GM23248 (cell line): ENCODE data around the gene LGALS3. TPM values are rescaled to one million over a fixed set of nuclear protein-coding genes. Genes with fewer than 3 reads are reported as not detected.

ENCODE experiments used
- DNase-seq: peaks from one replicate; pipeline ENCODE4 v3.0.0-alpha.2; 2015
- H2AFZ ChIP-seq: fragments of 200-600 bp; sonication (generic); 2 replicates; pipeline ENCODE4 v1.6.1; 2016; ENCODE audit warnings: antibody characterized with exemption
- H3F3A ChIP-seq: fragments of 200-600 bp; sonication (generic); 2 replicates; pipeline ENCODE4 v1.6.1; 2016; ENCODE audit warnings: mild to moderate bottlenecking, antibody characterized with exemption, mixed run types; ENCODE audit not compliant: insufficient read depth
- H3K27ac ChIP-seq: fragments of 200-600 bp; sonication (generic); 2 replicates; pipeline ENCODE4 v1.5.1; 2016; ENCODE audit warnings: mild to moderate bottlenecking
- H3K27me3 ChIP-seq: fragments of 200-600 bp; sonication (generic); replicated peaks from 2 replicates; pipeline ENCODE4 v1.6.1; 2016; ENCODE audit warnings: mild to moderate bottlenecking; ENCODE audit not compliant: insufficient read depth
- H3K36me3 ChIP-seq: fragments of 200-600 bp; sonication (generic); 2 replicates; pipeline ENCODE4 v1.6.1; 2016; ENCODE audit warnings: low read depth, mild to moderate bottlenecking
- H3K4me1 ChIP-seq: fragments of 200-600 bp; sonication (generic); 2 replicates; pipeline ENCODE4 v1.6.1; 2016; ENCODE audit warnings: mild to moderate bottlenecking; ENCODE audit not compliant: insufficient read depth
- H3K4me2 ChIP-seq: fragments of 200-600 bp; sonication (generic); one replicate; pipeline ENCODE4 v1.6.1; 2016; ENCODE audit warnings: mild to moderate bottlenecking; ENCODE audit not compliant: unreplicated experiment
- H3K4me3 ChIP-seq: fragments of 200-600 bp; sonication (generic); 2 replicates; pipeline ENCODE4 v1.5.1; 2016; ENCODE audit warnings: mild to moderate bottlenecking
- H3K79me2 ChIP-seq: fragments of 200-600 bp; sonication (generic); 2 replicates; pipeline ENCODE4 v1.6.1; 2016; ENCODE audit warnings: mild to moderate bottlenecking; ENCODE audit not compliant: insufficient read depth
- H3K9ac ChIP-seq: fragments of 200-600 bp; sonication (generic); 2 replicates; pipeline ENCODE4 v1.6.1; 2016; ENCODE audit warnings: mild to moderate bottlenecking
- H3K9me2 ChIP-seq: fragments of 200-600 bp; sonication (generic); 2 replicates; pipeline ENCODE4 v1.6.1; 2016; ENCODE audit warnings: mixed run types, mild to moderate bottlenecking, moderate library complexity; ENCODE audit not compliant: insufficient read depth
- H3K9me3 ChIP-seq: fragments of 200-600 bp; sonication (generic); one replicate; pipeline ENCODE4 v1.6.1; 2017; ENCODE audit warnings: low read depth
- H4K20me1 ChIP-seq: fragments of 200-600 bp; sonication (generic); 2 replicates; pipeline ENCODE4 v1.6.0; 2016; ENCODE audit not compliant: insufficient read depth
- EZH2 ChIP-seq: fragments of 200-600 bp; sonication (generic); IDR thresholded peaks from 2 replicates; pipeline ENCODE4 v1.6.1; 2018; ENCODE audit warnings: antibody characterized with exemption, mild to moderate bottlenecking; ENCODE audit not compliant: insufficient read depth, poor library complexity, severe bottlenecking
- EZH2phosphoT487 ChIP-seq: fragments of 200-600 bp; sonication (generic); IDR thresholded peaks from 2 replicates; pipeline ENCODE4 v1.6.1; 2018; ENCODE audit warnings: antibody characterized with exemption, moderate library complexity, mild to moderate bottlenecking, low read depth; ENCODE audit not compliant: insufficient read depth
- WGBS, 2 experiments: methylation state at CpG; one replicate each; pipeline ENCODE4 v1.1.6; 2015 to 2017; ENCODE audit warnings: low lambda C conversion rate in 2 of 2, low coverage in 1 of 2; ENCODE audit errors: missing lambda C conversion rate in 2 of 2; 5-methylcytosine and 5-hydroxymethylcytosine counted together
- in situ Hi-C: fragments of 300-500 bp; cut with MboI; formaldehyde crosslinking; loops from 2 replicates; pipeline ENCODE4 v1.15.0; 2020
- polyA plus RNA-seq: library from polyadenylated mRNA; unstranded; fragments of >200 nt; fragmentation: Nextera tagmentation; extraction: Ambion mirVana; gene quantifications from 2 replicates; pipeline ENCODE4 v1.2.1, GENCODE V29; 2016
- total RNA-seq: library from RNA; depleted of rRNA; stranded (reverse); fragments of >200 nt; shearing (Covaris generic); gene quantifications from 2 replicates; pipeline ENCODE4 v1.2.3, GENCODE V29; 2014

Gene LGALS3
- total and polyA plus RNA-seq, 2 experiments from 2014 or later: 363 to 541 TPM

DNA sequence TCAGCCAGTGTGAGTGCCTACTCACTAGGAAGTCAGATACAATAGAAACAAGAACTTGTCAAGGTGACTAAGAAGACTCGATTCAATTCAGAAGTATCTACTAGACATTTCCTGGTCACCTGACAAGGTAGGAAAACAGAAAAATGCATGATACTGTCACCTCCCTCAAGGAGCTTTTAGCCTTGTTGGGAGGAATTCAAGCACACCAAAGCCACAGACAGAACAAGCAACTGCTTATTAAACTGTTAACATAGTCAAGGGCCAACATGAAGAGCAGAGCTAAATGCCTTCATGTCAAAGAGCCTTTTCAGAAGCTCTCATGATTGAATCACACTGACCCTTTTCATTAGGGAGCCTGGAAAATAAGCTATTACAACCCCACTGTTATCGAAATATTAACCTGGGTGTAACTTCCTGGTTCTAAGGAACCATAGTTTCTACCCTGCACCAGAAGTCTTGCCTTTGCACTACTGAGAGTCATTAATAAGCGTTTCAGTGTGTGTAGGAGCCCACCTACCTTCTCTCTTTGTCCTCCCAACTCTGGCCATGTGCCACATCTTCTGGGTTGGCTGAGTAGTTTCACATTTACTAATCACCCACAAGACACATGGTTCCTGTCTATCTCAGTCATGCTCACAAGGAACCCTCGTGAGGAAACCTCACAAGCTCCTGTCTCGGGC, 31.0 kb upstream of the LGALS3 start:
- WGBS, 2 experiments: 67 to 72% methylated on average over 5 of the region's 5 CpGs
- H3K9ac ChIP-seq: no peak overlapping the region
- no peaks in the 10 kb centered on the region for H3K27me3 ChIP-seq
- peaks cover 30% of the 10 kb centered on the region for H3K4me1 ChIP-seq
- no peaks in the 10 kb centered on the region for H3K36me3 ChIP-seq
- no peaks in the 10 kb centered on the region for H3K9me3 ChIP-seq
- H3K27ac ChIP-seq: no peak overlapping the region
- peak; percentile 21 for DNase-seq
- no peak for TF ChIP-seq EZH2phosphoT487
- TF ChIP-seq EZH2: no peak
- in situ Hi-C loops: no loop called here
- H2AFZ ChIP-seq: no peak overlapping the region
- H4K20me1 ChIP-seq: no peaks in the 10 kb centered on the region
- no peaks in the 10 kb centered on the region for H3K79me2 ChIP-seq
- H3K9me2 ChIP-seq: no peaks in the 10 kb centered on the region
- H3F3A ChIP-seq: peaks cover 16% of the 10 kb centered on the region
- H3K4me3 ChIP-seq: no peak overlapping the region
- no peak overlapping the region for H3K4me2 ChIP-seq

GRCh38 chr14:55098561-55098898, 30.5 kb upstream of the LGALS3 start:
- Histone ChIP-seq H3K9me3 (no peaks in the 10 kb centered on the region), H3K9me2 (no peaks in the 10 kb centered on the region), H3K4me1 (peaks cover 34% of the 10 kb centered on the region), H3K9ac (no peak overlapping the region), H3K27me3 (no peaks in the 10 kb centered on the region), H4K20me1 (no peaks in the 10 kb centered on the region), H3K36me3 (no peaks in the 10 kb centered on the region), H3K79me2 (no peaks in the 10 kb centered on the region), H3F3A (peaks cover 19% of the 10 kb centered on the region), H3K4me2 (no peak overlapping the region), H3K4me3 (no peak overlapping the region), H2AFZ (no peak overlapping the region), H3K27ac (no peak overlapping the region)
- 100% methylated on average over 1 of the region's 1 CpG for WGBS, 2 experiments
- DNase-seq: no peak
- TF ChIP-seq EZH2phosphoT487 (no peak), EZH2 (no peak)
- in situ Hi-C loops: no loop called here

GRCh38 chr14:55099756-55100155, 29.3 kb upstream of the LGALS3 start:
- Histone ChIP-seq H3K4me2 (no peak overlapping the region), H3K9ac (no peak overlapping the region), H3K9me2 (no peaks in the 10 kb centered on the region), H3K79me2 (no peaks in the 10 kb centered on the region), H4K20me1 (no peaks in the 10 kb centered on the region), H3F3A (peaks cover 32% of the 10 kb centered on the region), H3K9me3 (no peaks in the 10 kb centered on the region), H3K4me1 (peaks cover 44% of the 10 kb centered on the region), H3K4me3 (no peak overlapping the region), H3K27me3 (no peaks in the 10 kb centered on the region), H3K36me3 (no peaks in the 10 kb centered on the region), H3K27ac (no peak overlapping the region), H2AFZ (peak overlapping the region; percentile 27; the same call in 1 of the 2 replicates)
- in situ Hi-C loops: no loop called here
- TF ChIP-seq EZH2phosphoT487 (no peak), EZH2 (no peak)
- peak; percentile 43 for DNase-seq
- 28 to 34% methylated on average over 2 of the region's 2 CpGs for WGBS, 2 experiments

DNA sequence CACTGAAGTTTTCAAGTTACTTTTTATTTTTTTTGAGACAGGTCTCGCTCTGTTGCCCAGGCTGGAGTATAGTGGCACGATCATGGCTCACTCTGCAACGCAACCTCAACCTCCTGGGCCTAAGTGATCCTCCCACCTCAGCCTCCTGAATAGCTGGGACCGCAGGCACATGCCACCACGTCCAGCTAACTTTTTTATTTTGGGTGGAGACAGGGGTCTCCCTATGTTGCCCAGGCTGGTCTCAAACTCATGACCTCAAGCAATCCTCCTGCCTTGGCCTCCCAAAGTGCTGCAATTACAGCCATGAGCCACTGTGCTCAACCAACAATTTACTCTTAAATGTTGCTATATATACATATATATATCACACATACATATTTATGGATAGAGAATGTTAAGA, 27.4 kb upstream of the LGALS3 start:
- Histone ChIP-seq H3K79me2 (no peaks in the 10 kb centered on the region), H3F3A (peaks cover 29% of the 10 kb centered on the region), H3K9ac (peak overlapping the region; percentile 90), H3K27me3 (no peaks in the 10 kb centered on the region), H3K9me3 (no peaks in the 10 kb centered on the region), H2AFZ (no peak overlapping the region), H3K4me1 (peaks cover 45% of the 10 kb centered on the region), H3K4me2 (peak overlapping the region; percentile 13), H4K20me1 (no peaks in the 10 kb centered on the region), H3K36me3 (no peaks in the 10 kb centered on the region), H3K4me3 (no peak overlapping the region), H3K9me2 (no peaks in the 10 kb centered on the region), H3K27ac (peak overlapping the region; percentile 100)
- no peak for DNase-seq
- 70 to 78% methylated on average over 4 to 5 of the region's 5 CpGs for WGBS, 2 experiments
- in situ Hi-C loops: no loop called here
- TF ChIP-seq EZH2 (no peak), EZH2phosphoT487 (no peak)
